GM23338 (cell line): ENCODE results near the gene PCSK1N. TPM values are rescaled to one million over a fixed set of nuclear protein-coding genes. Genes with fewer than 3 reads are reported as not detected.

Experiments used
- ATAC-seq: fragments of 200-7000 bp; cut with Tn5 transposase; 3 replicates; pipeline ENCODE4 v1.9.1; 2020
- DNase-seq: peaks from one replicate; pipeline ENCODE4 v3.0.0-alpha.2; 2015; ENCODE audit warnings: low spot score
- H2AFZ ChIP-seq: fragments of 200-600 bp; sonication (generic); 2 replicates; pipeline ENCODE4 v1.8.0; 2016; ENCODE audit warnings: antibody characterized with exemption, mild to moderate bottlenecking, moderate library complexity
- H3F3A ChIP-seq: fragments of 200-600 bp; sonication (generic); replicated peaks from 2 replicates; pipeline ENCODE4 v1.8.0; 2017; ENCODE audit warnings: antibody characterized with exemption, mixed run types, low read depth
- H3K27ac ChIP-seq: fragments of 200-600 bp; sonication (generic); 2 replicates; pipeline ENCODE4 v1.6.1; 2016; ENCODE audit warnings: low read depth
- H3K27me3 ChIP-seq: fragments of 200-600 bp; sonication (generic); 2 replicates; pipeline ENCODE4 v1.8.0; 2016; ENCODE audit warnings: mild to moderate bottlenecking, mixed run types, moderate library complexity; ENCODE audit not compliant: insufficient read depth
- H3K36me3 ChIP-seq: fragments of 200-600 bp; sonication (generic); 2 replicates; pipeline ENCODE4 v1.8.0; 2016; ENCODE audit warnings: mild to moderate bottlenecking; ENCODE audit not compliant: insufficient read depth
- H3K4me1 ChIP-seq: fragments of 200-600 bp; sonication (generic); 2 replicates; pipeline ENCODE4 v1.8.0; 2016; ENCODE audit warnings: mild to moderate bottlenecking, moderate library complexity; ENCODE audit not compliant: insufficient read depth
- H3K4me2 ChIP-seq: fragments of 200-600 bp; sonication (generic); 2 replicates; pipeline ENCODE4 v1.7.1; 2017; ENCODE audit warnings: mixed run types
- H3K4me3 ChIP-seq: fragments of 200-600 bp; sonication (generic); 2 replicates; pipeline ENCODE4 v1.6.1; 2016; ENCODE audit warnings: mixed run types
- H3K79me2 ChIP-seq: fragments of 200-600 bp; sonication (generic); replicated peaks from 2 replicates; pipeline ENCODE4 v1.8.0; 2017; ENCODE audit warnings: mild to moderate bottlenecking; ENCODE audit not compliant: insufficient read depth
- H3K9me2 ChIP-seq: fragments of 200-600 bp; sonication (generic); 2 replicates; pipeline ENCODE4 v1.8.0; 2017; ENCODE audit not compliant: insufficient read depth
- H4K20me1 ChIP-seq: fragments of 200-600 bp; sonication (generic); replicated peaks from 2 replicates; pipeline ENCODE4 v1.8.0; 2017; ENCODE audit warnings: mild to moderate bottlenecking; ENCODE audit not compliant: insufficient read depth
- H3K27ac Mint-ChIP-seq: 2 replicates; pipeline ENCODE4 v1.8.0; 2020; ENCODE audit warnings: inconsistent platforms, mild to moderate bottlenecking, moderate library complexity, mixed read lengths
- H3K27me3 Mint-ChIP-seq: 3 replicates; pipeline ENCODE4 v1.8.0; 2022; ENCODE audit warnings: low read depth, mild to moderate bottlenecking, moderate library complexity, mixed read lengths, inconsistent platforms; ENCODE audit not compliant: insufficient read depth, poor library complexity
- H3K36me3 Mint-ChIP-seq: 3 replicates; pipeline ENCODE4 v1.8.0; 2021; ENCODE audit warnings: low read depth, mild to moderate bottlenecking, inconsistent platforms, moderate library complexity, mixed read lengths
- H3K4me1 Mint-ChIP-seq: 3 replicates; pipeline ENCODE4 v1.8.0; 2020; ENCODE audit warnings: mild to moderate bottlenecking, inconsistent platforms, mixed read lengths
- H3K4me3 Mint-ChIP-seq: 3 replicates; pipeline ENCODE4 v1.8.0; 2021; ENCODE audit warnings: moderate library complexity, mild to moderate bottlenecking, inconsistent platforms, mixed read lengths
- H3K9me3 Mint-ChIP-seq: 3 replicates; pipeline ENCODE4 v1.8.0; 2020; ENCODE audit warnings: moderate library complexity, mild to moderate bottlenecking, inconsistent platforms, mixed read lengths
- POLR2AphosphoS5 ChIP-seq: IDR thresholded peaks from 2 replicates; pipeline ENCODE4 v1.6.1; 2016; ENCODE audit warnings: antibody characterized with exemption, low read depth
- polyA plus RNA-seq: library from polyadenylated mRNA; unstranded; fragments of >200 nt; fragmentation: Nextera tagmentation; extraction: Ambion mirVana; gene quantifications from 2 replicates; pipeline ENCODE4 v1.2.1, GENCODE V29; 2016
- total RNA-seq: library from RNA; depleted of rRNA; stranded (reverse); fragments of >200 nt; shearing (Covaris generic); gene quantifications from 2 replicates; pipeline ENCODE4 v1.2.3, GENCODE V29; 2014
- TF ChIP-seq, protein P1 (sequence below): fragments of 250-450 bp; sonication (Bioruptor Pico); IDR thresholded peaks from 2 replicates; pipeline ENCODE4 v1.5.0; 2020; ENCODE audit warnings: mild to moderate bottlenecking, moderate library complexity

The PCSK1N gene
- total and polyA plus RNA-seq, 2 experiments from 2014 or later = 12.8 to 15.6 TPM

GRCh38 chrX:48802089-48802904 is 33.1 kb downstream of the PCSK1N start:
- H3K79me2 ChIP-seq = no peaks in the 10 kb centered on the region
- H3F3A ChIP-seq = 0 out of 2 replicates have a peak, but pooled peaks cover 2% of the 10 kb centered on the region
- TF ChIP-seq, protein P1, sequence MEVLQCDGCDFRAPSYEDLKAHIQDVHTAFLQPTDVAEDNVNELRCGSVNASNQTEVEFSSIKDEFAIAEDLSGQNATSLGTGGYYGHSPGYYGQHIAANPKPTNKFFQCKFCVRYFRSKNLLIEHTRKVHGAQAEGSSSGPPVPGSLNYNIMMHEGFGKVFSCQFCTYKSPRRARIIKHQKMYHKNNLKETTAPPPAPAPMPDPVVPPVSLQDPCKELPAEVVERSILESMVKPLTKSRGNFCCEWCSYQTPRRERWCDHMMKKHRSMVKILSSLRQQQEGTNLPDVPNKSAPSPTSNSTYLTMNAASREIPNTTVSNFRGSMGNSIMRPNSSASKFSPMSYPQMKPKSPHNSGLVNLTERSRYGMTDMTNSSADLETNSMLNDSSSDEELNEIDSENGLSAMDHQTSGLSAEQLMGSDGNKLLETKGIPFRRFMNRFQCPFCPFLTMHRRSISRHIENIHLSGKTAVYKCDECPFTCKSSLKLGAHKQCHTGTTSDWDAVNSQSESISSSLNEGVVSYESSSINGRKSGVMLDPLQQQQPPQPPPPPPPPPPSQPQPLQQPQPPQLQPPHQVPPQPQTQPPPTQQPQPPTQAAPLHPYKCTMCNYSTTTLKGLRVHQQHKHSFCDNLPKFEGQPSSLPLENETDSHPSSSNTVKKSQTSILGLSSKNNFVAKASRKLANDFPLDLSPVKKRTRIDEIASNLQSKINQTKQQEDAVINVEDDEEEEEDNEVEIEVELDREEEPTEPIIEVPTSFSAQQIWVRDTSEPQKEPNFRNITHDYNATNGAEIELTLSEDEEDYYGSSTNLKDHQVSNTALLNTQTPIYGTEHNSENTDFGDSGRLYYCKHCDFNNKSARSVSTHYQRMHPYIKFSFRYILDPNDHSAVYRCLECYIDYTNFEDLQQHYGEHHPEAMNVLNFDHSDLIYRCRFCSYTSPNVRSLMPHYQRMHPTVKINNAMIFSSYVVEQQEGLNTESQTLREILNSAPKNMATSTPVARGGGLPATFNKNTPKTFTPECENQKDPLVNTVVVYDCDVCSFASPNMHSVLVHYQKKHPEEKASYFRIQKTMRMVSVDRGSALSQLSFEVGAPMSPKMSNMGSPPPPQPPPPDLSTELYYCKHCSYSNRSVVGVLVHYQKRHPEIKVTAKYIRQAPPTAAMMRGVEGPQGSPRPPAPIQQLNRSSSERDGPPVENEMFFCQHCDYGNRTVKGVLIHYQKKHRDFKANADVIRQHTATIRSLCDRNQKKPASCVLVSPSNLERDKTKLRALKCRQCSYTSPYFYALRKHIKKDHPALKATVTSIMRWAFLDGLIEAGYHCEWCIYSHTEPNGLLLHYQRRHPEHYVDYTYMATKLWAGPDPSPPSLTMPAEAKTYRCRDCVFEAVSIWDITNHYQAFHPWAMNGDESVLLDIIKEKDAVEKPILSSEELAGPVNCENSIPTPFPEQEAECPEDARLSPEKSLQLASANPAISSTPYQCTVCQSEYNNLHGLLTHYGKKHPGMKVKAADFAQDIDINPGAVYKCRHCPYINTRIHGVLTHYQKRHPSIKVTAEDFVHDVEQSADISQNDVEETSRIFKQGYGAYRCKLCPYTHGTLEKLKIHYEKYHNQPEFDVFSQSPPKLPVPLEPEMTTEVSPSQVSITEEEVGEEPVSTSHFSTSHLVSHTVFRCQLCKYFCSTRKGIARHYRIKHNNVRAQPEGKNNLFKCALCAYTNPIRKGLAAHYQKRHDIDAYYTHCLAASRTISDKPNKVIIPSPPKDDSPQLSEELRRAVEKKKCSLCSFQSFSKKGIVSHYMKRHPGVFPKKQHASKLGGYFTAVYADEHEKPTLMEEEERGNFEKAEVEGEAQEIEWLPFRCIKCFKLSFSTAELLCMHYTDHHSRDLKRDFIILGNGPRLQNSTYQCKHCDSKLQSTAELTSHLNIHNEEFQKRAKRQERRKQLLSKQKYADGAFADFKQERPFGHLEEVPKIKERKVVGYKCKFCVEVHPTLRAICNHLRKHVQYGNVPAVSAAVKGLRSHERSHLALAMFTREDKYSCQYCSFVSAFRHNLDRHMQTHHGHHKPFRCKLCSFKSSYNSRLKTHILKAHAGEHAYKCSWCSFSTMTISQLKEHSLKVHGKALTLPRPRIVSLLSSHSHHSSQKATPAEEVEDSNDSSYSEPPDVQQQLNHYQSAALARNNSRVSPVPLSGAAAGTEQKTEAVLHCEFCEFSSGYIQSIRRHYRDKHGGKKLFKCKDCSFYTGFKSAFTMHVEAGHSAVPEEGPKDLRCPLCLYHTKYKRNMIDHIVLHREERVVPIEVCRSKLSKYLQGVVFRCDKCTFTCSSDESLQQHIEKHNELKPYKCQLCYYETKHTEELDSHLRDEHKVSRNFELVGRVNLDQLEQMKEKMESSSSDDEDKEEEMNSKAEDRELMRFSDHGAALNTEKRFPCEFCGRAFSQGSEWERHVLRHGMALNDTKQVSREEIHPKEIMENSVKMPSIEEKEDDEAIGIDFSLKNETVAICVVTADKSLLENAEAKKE (CRISPR knock-in tag) = no peak
- TF ChIP-seq POLR2AphosphoS5 = peak; percentile 42; the same call in 1 of the 2 replicates
- Mint-ChIP-seq H3K9me3 (no peaks in the 10 kb centered on the region), H3K27ac (peak overlapping the region; percentile 100), H3K36me3 (peaks cover 19% of the 10 kb centered on the region), H3K4me3 (peak overlapping the region; percentile 98), H3K27me3 (peaks cover 8% of the 10 kb centered on the region), H3K4me1 (peaks cover 6% of the 10 kb centered on the region; the same call in 2 of the 3 replicates)
- no peaks in the 10 kb centered on the region for H4K20me1 ChIP-seq
- peak overlapping the region; percentile 80 for H3K4me2 ChIP-seq
- ATAC-seq (peak; percentile 68), DNase-seq (peak; percentile 88)
- H3K4me1 ChIP-seq = peaks cover 3% of the 10 kb centered on the region; the same call in 1 of the 2 replicates
- H3K4me3 ChIP-seq = peak overlapping the region; percentile 62
- no peaks in the 10 kb centered on the region for H3K27me3 ChIP-seq
- peak overlapping the region; percentile 96 for H3K27ac ChIP-seq
- no peaks in the 10 kb centered on the region for H3K9me2 ChIP-seq
- H2AFZ ChIP-seq = no peak overlapping the region
- H3K36me3 ChIP-seq = no peaks in the 10 kb centered on the region
